ENCODE measurements around the gene COLEC11. TPM values are rescaled to one million over a fixed set of nuclear protein-coding genes. Genes with fewer than 3 reads are reported as not detected.

Gene COLEC11
- total RNA-seq, 4 donors from 2014 or later = 0.56 to 2.3 (median 1.0) TPM; not detected in 1

GRCh38 chr2:3638456-3638810 lies 43.5 kb downstream of the COLEC11 start:
- H3K4me1 ChIP-seq = peaks cover 0 to 13% (median 0%) of the 10 kb centered on the region in 3 donors
- H3K27ac ChIP-seq = no peak overlapping the region
- no peak for TF ChIP-seq POLR2A (IDR thresholded peaks at IDR 0.05)
- TF ChIP-seq, protein P1, sequence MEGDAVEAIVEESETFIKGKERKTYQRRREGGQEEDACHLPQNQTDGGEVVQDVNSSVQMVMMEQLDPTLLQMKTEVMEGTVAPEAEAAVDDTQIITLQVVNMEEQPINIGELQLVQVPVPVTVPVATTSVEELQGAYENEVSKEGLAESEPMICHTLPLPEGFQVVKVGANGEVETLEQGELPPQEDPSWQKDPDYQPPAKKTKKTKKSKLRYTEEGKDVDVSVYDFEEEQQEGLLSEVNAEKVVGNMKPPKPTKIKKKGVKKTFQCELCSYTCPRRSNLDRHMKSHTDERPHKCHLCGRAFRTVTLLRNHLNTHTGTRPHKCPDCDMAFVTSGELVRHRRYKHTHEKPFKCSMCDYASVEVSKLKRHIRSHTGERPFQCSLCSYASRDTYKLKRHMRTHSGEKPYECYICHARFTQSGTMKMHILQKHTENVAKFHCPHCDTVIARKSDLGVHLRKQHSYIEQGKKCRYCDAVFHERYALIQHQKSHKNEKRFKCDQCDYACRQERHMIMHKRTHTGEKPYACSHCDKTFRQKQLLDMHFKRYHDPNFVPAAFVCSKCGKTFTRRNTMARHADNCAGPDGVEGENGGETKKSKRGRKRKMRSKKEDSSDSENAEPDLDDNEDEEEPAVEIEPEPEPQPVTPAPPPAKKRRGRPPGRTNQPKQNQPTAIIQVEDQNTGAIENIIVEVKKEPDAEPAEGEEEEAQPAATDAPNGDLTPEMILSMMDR (IDR thresholded peaks at IDR 0.05) = no peak
- DNase-seq = no peak
- H3K9me3 ChIP-seq = no peaks in the 10 kb centered on the region
- peaks cover 0 to 38% (median 0%) of the 10 kb centered on the region in 4 donors for H3K27me3 ChIP-seq
- 74 to 90% methylated on average over 2 to 3 of the region's 8 CpGs for WGBS, 2 donors
- intact Hi-C loops (cut with DNase I) = no loop called here
- H3K4me3 ChIP-seq = no peak overlapping the region
- H3K36me3 ChIP-seq = no peaks in the 10 kb centered on the region

- Histone ChIP-seq H3K9me3 (no peaks in the 10 kb centered on the region), H3K4me3 (no peak overlapping the region), H3K27ac (no peak overlapping the region), H3K36me3 (no peaks in the 10 kb centered on the region), H3K4me1 (peaks cover 0 to 13% (median 0%) of the 10 kb centered on the region in 3 donors), H3K27me3 (peaks cover 0 to 36% (median 0%) of the 10 kb centered on the region in 4 donors)
- intact Hi-C loops (cut with DNase I) = no loop called here
- no peak for DNase-seq
- 84 to 86% methylated on average over 10 of the region's 10 CpGs for WGBS, 2 donors
- TF ChIP-seq, protein P1 (IDR thresholded peaks at IDR 0.05) = no peak
- TF ChIP-seq POLR2A (IDR thresholded peaks at IDR 0.05) = no peak
Observed at GRCh38 chr2:3639015-3639630, 44.2 kb downstream of the COLEC11 start.

- Histone ChIP-seq H3K4me1 (peaks cover 0 to 11% (median 0%) of the 10 kb centered on the region in 3 donors), H3K27me3 (peaks cover 0 to 30% (median 0%) of the 10 kb centered on the region in 4 donors), H3K4me3 (no peak overlapping the region), H3K9me3 (no peaks in the 10 kb centered on the region), H3K36me3 (no peaks in the 10 kb centered on the region), H3K27ac (no peak overlapping the region)
- intact Hi-C loops (cut with DNase I) = no loop called here
- TF ChIP-seq POLR2A (IDR thresholded peaks at IDR 0.05) = no peak
- TF ChIP-seq, protein P1 (IDR thresholded peaks at IDR 0.05) = no peak
- DNase-seq = no peak
- 87 to 88% methylated on average over 3 to 8 of the region's 8 CpGs for WGBS, 2 donors
Observed at GRCh38 chr2:3639653-3640052, 44.7 kb downstream of the COLEC11 start.

GRCh38 chr2:3641181-3641580 lies 46.3 kb downstream of the COLEC11 start:
- Histone ChIP-seq H3K27me3 (peaks cover 0 to 15% (median 0%) of the 10 kb centered on the region in 4 donors), H3K4me3 (no peak overlapping the region), H3K36me3 (no peaks in the 10 kb centered on the region), H3K4me1 (no peaks in the 10 kb centered on the region), H3K27ac (no peak overlapping the region), H3K9me3 (no peaks in the 10 kb centered on the region)
- WGBS, 2 donors = 76 to 84% methylated on average over 10 to 11 of the region's 13 CpGs
- DNase-seq = no peak
- TF ChIP-seq, protein P1 (IDR thresholded peaks at IDR 0.05) = no peak
- TF ChIP-seq POLR2A (IDR thresholded peaks at IDR 0.05) = no peak
- intact Hi-C loops (cut with DNase I) = no loop called here

GRCh38 chr2:3641841-3642421 lies 47.0 kb downstream of the COLEC11 start:
- 76 to 83% methylated on average over 22 to 26 of the region's 26 CpGs for whole genome bisulfite sequencing, 2 donors
- Histone ChIP-seq H3K36me3 (no peaks in the 10 kb centered on the region), H3K27ac (no peak overlapping the region), H3K4me3 (no peak overlapping the region), H3K9me3 (no peaks in the 10 kb centered on the region), H3K4me1 (no peaks in the 10 kb centered on the region), H3K27me3 (peaks cover 0 to 8% (median 0%) of the 10 kb centered on the region in 4 donors)
- DNase-seq = no peak
- intact Hi-C loops (cut with DNase I) = no loop called here
- TF ChIP-seq POLR2A (IDR thresholded peaks at IDR 0.05) = no peak
- TF ChIP-seq, protein P1 (IDR thresholded peaks at IDR 0.05) = no peak

All from esophagus squamous epithelium (tissue), 5 donors.